Smooth muscle cell (in vitro differentiated cells): ENCODE measurements around the gene NRXN3. TPM values are rescaled to one million over a fixed set of nuclear protein-coding genes. Genes with fewer than 3 reads are reported as not detected.

ENCODE experiments used
- DNase-seq: peaks from one replicate; lab custom pipeline; 2025; ENCODE audit not compliant: unreplicated experiment; lab: John Stamatoyannopoulos, UW
- H2AFZ ChIP-seq: fragments of 200-600 bp; sonication (generic); 2 replicates; pipeline ENCODE4 v1.6.0; 2016; ENCODE audit warnings: antibody characterized with exemption, low read depth, mild to moderate bottlenecking
- H3F3A ChIP-seq: fragments of 200-600 bp; sonication (generic); 2 replicates; pipeline ENCODE4 v1.6.0; 2017; ENCODE audit warnings: antibody characterized with exemption, low read depth
- H3K27ac ChIP-seq: fragments of 200-600 bp; sonication (generic); 2 replicates; pipeline ENCODE4 v1.5.1; 2016; ENCODE audit warnings: low read depth, mild to moderate bottlenecking
- H3K27me3 ChIP-seq: fragments of 200-600 bp; sonication (generic); 2 replicates; pipeline ENCODE4 v1.6.1; 2016; ENCODE audit warnings: low read depth, mild to moderate bottlenecking
- H3K36me3 ChIP-seq: fragments of 200-600 bp; sonication (generic); 2 replicates; pipeline ENCODE4 v1.5.1; 2016; ENCODE audit warnings: low read depth
- H3K4me1 ChIP-seq: fragments of 200-600 bp; sonication (generic); 2 replicates; pipeline ENCODE4 v1.5.1; 2016; ENCODE audit warnings: low read depth
- H3K4me2 ChIP-seq: fragments of 200-600 bp; sonication (generic); 2 replicates; pipeline ENCODE4 v1.6.0; 2016; ENCODE audit warnings: mild to moderate bottlenecking
- H3K4me3 ChIP-seq: fragments of 200-600 bp; sonication (generic); 2 replicates; pipeline ENCODE4 v1.5.1; 2016; ENCODE audit warnings: mild to moderate bottlenecking
- H3K79me2 ChIP-seq: fragments of 200-600 bp; sonication (generic); 2 replicates; pipeline ENCODE4 v1.6.0; 2016; ENCODE audit warnings: low read depth, mild to moderate bottlenecking
- H3K9ac ChIP-seq: fragments of 200-600 bp; sonication (generic); 2 replicates; pipeline ENCODE4 v1.6.0; 2016; ENCODE audit warnings: low read depth
- H3K9me3 ChIP-seq: fragments of 200-600 bp; sonication (generic); replicated peaks from 2 replicates; pipeline ENCODE4 v1.5.1; 2016; ENCODE audit warnings: low read depth
- H4K20me1 ChIP-seq: fragments of 200-600 bp; sonication (generic); 2 replicates; pipeline ENCODE4 v1.6.0; 2016; ENCODE audit warnings: low read depth
- CTCF ChIP-seq: fragments of 200-600 bp; sonication (generic); IDR thresholded peaks from 2 replicates; pipeline ENCODE4 v1.5.1; 2017; ENCODE audit warnings: borderline replicate concordance, mild to moderate bottlenecking, antibody characterized with exemption; ENCODE audit not compliant: insufficient read depth, poor library complexity, severe bottlenecking
- WGBS: methylation state at CpG from one replicate; pipeline ENCODE4 v1.1.7; 2016; ENCODE audit warnings: low lambda C conversion rate; 5-methylcytosine and 5-hydroxymethylcytosine counted together
- polyA plus RNA-seq: library from polyadenylated mRNA; unstranded; fragments of >200 nt; fragmentation: Nextera tagmentation; extraction: Ambion mirVana; gene quantifications from 2 replicates; pipeline ENCODE4 v1.2.1, GENCODE V29; 2016
- total RNA-seq: library from RNA; depleted of rRNA; stranded (reverse); fragments of >200 nt; gene quantifications from 2 replicates; pipeline ENCODE4 v1.2.3, GENCODE V29; 2014

Gene NRXN3
- total and polyA plus RNA-seq, 2 experiments from 2014 or later: 1.2 to 7.0 TPM

- DNase-seq: no peak
- no peaks in the 10 kb centered on the region for H3K36me3 ChIP-seq
- 86% methylated on average over 1 of the region's 1 CpG for WGBS
These were observed 776.8 kb downstream of the NRXN3 start for GRCh38 chr14:78946949-78947348.

GRCh38 chr14:78947681-78948080 is 777.5 kb downstream of the NRXN3 start:
- no peak overlapping the region for H3K9ac ChIP-seq
- WGBS: 95% methylated on average over 2 of the region's 2 CpGs
- no peak for DNase-seq

More at GRCh38 chr14:78946949-78947348, 776.8 kb downstream of the NRXN3 start:
- Histone ChIP-seq H3K4me3 (no peak overlapping the region), H3K9ac (no peak overlapping the region), H3K9me3 (no peaks in the 10 kb centered on the region), H3K27me3 (peaks cover 8% of the 10 kb centered on the region), H3K79me2 (no peaks in the 10 kb centered on the region), H2AFZ (no peak overlapping the region), H3K27ac (no peak overlapping the region), H3K4me1 (peaks cover 17% of the 10 kb centered on the region), H4K20me1 (no peaks in the 10 kb centered on the region), H3F3A (no peaks in the 10 kb centered on the region), H3K4me2 (no peak overlapping the region)
- TF ChIP-seq CTCF: no peak

GRCh38 chr14:78950649-78951048 is 780.5 kb downstream of the NRXN3 start:
- Histone ChIP-seq H3K27me3 (no peaks in the 10 kb centered on the region), H3K4me2 (no peak overlapping the region), H2AFZ (no peak overlapping the region)

More at GRCh38 chr14:78947681-78948080, 777.5 kb downstream of the NRXN3 start:
- Histone ChIP-seq H3K4me3 (no peak overlapping the region), H3K4me2 (no peak overlapping the region), H3F3A (no peaks in the 10 kb centered on the region), H3K79me2 (no peaks in the 10 kb centered on the region), H4K20me1 (no peaks in the 10 kb centered on the region), H3K4me1 (peaks cover 17% of the 10 kb centered on the region), H2AFZ (no peak overlapping the region), H3K27me3 (peaks cover 1% of the 10 kb centered on the region), H3K9me3 (no peaks in the 10 kb centered on the region), H3K27ac (no peak overlapping the region), H3K36me3 (no peaks in the 10 kb centered on the region)
- no peak for TF ChIP-seq CTCF

More at GRCh38 chr14:78950649-78951048, 780.5 kb downstream of the NRXN3 start:
- Histone ChIP-seq H3K9ac (no peak overlapping the region), H3K36me3 (no peaks in the 10 kb centered on the region), H4K20me1 (no peaks in the 10 kb centered on the region), H3F3A (no peaks in the 10 kb centered on the region), H3K4me1 (peaks cover 25% of the 10 kb centered on the region), H3K79me2 (no peaks in the 10 kb centered on the region), H3K9me3 (no peaks in the 10 kb centered on the region), H3K27ac (no peak overlapping the region), H3K4me3 (no peak overlapping the region)
- DNase-seq: no peak
- no peak for TF ChIP-seq CTCF
- WGBS: 24% methylated on average over 3 of the region's 3 CpGs
